NT2/D1 (cell line): ENCODE data around the gene TTC17.

Source experiments
- DNase-seq: peaks from one replicate; pipeline ENCODE4 v3.0.0-alpha.2; 2011; ENCODE audit warnings: low read depth, low spot score
- H3K27me3 ChIP-seq: 2 replicates; pipeline ENCODE4 v1.6.0; 2011; ENCODE audit warnings: mild to moderate bottlenecking; ENCODE audit not compliant: insufficient read length, insufficient read depth
- H3K36me3 ChIP-seq: 2 replicates; pipeline ENCODE4 v1.6.1; 2011; ENCODE audit warnings: mild to moderate bottlenecking, low read length, mixed read lengths; ENCODE audit not compliant: insufficient read depth, insufficient read length
- H3K4me1 ChIP-seq: 2 replicates; pipeline ENCODE4 v1.5.1; 2011; ENCODE audit not compliant: insufficient read depth, insufficient read length
- H3K4me3 ChIP-seq: 2 replicates; pipeline ENCODE4 v1.5.1; 2011; ENCODE audit warnings: low read depth; ENCODE audit not compliant: insufficient read length
- H3K9ac ChIP-seq: 2 replicates; pipeline ENCODE4 v1.6.0; 2011; ENCODE audit warnings: low read depth; ENCODE audit not compliant: insufficient read length
- H3K9me3 ChIP-seq: 2 replicates; pipeline ENCODE4 v1.5.1; 2011; ENCODE audit warnings: mild to moderate bottlenecking, low read length; ENCODE audit not compliant: insufficient read depth
- SUZ12 ChIP-seq: IDR thresholded peaks from 2 replicates; pipeline ENCODE4 v1.6.1; 2011; ENCODE audit not compliant: insufficient read length, insufficient read depth; ENCODE audit errors: extremely low read depth
- YY1 ChIP-seq: IDR thresholded peaks from 2 replicates; pipeline ENCODE4 v1.6.1; 2011; ENCODE audit not compliant: insufficient read length, insufficient read depth
- ZNF274 ChIP-seq: IDR thresholded peaks from 2 replicates; pipeline ENCODE4 v1.6.1; 2011; ENCODE audit warnings: mild to moderate bottlenecking, low read depth, low read length

The TTC17 gene

DNA sequence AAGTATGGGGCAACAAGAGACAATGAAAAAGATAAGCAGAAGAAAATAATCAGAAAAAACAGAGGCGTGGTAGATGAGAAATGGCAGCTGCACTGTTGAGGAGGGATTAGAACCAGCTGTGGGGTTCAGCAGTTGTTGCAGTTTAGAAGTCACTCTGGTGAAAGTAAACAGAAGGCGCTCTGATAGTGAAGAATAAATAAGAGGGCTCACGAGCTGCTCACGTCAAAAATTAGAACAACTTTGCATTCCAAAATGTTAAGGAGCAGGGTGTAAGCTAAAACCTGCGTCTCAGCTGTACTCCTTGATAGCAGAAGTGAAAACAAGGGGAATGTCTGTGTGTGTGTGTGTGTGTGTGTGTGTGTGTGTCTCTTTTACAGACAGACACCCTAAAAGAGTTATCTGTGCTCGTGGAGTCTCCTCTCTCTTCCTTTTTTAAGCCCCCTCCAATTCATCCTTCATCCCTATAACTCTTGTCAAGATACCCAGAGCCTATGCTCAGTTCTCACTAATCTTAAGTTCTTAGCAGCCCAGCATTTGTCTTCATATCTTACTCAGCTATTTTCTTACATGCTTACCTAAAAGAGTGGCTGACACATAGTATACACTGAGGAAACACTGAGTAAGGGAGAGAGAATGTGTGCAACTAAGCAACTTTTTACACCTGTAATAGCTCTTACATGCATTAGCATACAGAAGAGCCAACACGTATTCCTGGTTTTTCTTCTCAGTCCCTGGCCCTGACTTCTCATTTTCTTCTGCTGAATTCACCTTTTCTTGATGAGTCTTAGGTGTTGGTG lies 8.9 kb downstream of the TTC17 start:
- Histone ChIP-seq H3K36me3 (peaks cover 41% of the 10 kb centered on the region), H3K9me3 (no peaks in the 10 kb centered on the region), H3K9ac (no peak overlapping the region), H3K27me3 (no peaks in the 10 kb centered on the region), H3K4me1 (no peaks in the 10 kb centered on the region), H3K4me3 (no peak overlapping the region)
- no peak for DNase-seq
- no peak for TF ChIP-seq YY1
- no peak for TF ChIP-seq ZNF274
- no peak for TF ChIP-seq SUZ12

- Histone ChIP-seq H3K9ac (no peak overlapping the region), H3K9me3 (no peaks in the 10 kb centered on the region), H3K4me3 (no peak overlapping the region), H3K36me3 (peaks cover 28% of the 10 kb centered on the region), H3K27me3 (no peaks in the 10 kb centered on the region), H3K4me1 (no peaks in the 10 kb centered on the region)
- TF ChIP-seq YY1 (no peak), SUZ12 (no peak), ZNF274 (no peak)
- no peak for DNase-seq
Observed at GRCh38 chr11:43376065-43376464, 17.3 kb downstream of the TTC17 start.

DNA sequence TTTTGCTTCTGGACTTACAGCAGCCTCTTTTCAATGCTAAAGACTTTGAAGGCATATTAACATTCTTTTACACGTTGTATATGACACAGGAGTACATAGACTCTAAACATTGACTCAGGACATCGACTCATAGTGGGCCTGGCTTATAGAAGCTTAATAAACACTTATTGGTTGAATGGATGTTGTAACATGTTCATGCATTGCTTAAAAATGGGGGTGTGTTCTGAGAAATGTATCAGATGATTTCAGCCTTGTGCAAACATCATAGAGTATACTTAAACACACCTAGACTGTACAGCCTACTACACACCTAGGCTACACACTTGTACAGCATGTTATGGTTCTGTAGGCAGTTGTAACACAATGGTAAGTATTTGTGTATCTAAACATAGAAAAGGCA lies 17.9 kb downstream of the TTC17 start:
- no peak for DNase-seq
- Histone ChIP-seq H3K4me1 (no peaks in the 10 kb centered on the region), H3K36me3 (peaks cover 28% of the 10 kb centered on the region), H3K27me3 (no peaks in the 10 kb centered on the region), H3K9me3 (no peaks in the 10 kb centered on the region), H3K9ac (no peak overlapping the region), H3K4me3 (no peak overlapping the region)
- TF ChIP-seq ZNF274 (no peak), SUZ12 (no peak), YY1 (no peak)

- Histone ChIP-seq H3K9ac (no peak overlapping the region), H3K4me1 (no peaks in the 10 kb centered on the region), H3K9me3 (no peaks in the 10 kb centered on the region), H3K4me3 (no peak overlapping the region), H3K27me3 (no peaks in the 10 kb centered on the region), H3K36me3 (peaks cover 28% of the 10 kb centered on the region)
- no peak for TF ChIP-seq ZNF274
- no peak for TF ChIP-seq YY1
- no peak for TF ChIP-seq SUZ12
- no peak for DNase-seq
Observed at GRCh38 chr11:43377389-43377788, 18.7 kb downstream of the TTC17 start.

DNA sequence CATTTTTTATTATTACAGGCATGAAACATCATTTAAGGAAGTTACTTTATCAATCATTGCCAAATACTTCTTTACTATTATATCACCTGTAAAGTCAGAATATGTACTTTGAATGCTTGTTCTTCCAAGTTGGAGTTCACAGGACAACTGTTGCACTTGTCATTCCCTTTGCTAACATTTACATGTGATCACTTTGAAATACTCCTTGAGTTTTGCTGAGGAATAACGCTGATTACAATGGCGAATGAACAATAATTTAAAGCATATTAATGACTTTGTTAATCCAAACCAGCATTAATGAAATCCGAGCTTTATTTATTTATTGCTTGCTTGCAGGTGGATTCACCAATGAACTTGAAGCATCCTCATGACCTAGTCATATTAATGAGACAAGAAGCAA lies 20.2 kb downstream of the TTC17 start:
- Histone ChIP-seq H3K4me1 (no peaks in the 10 kb centered on the region), H3K9me3 (no peaks in the 10 kb centered on the region), H3K27me3 (no peaks in the 10 kb centered on the region), H3K36me3 (peaks cover 33% of the 10 kb centered on the region), H3K9ac (no peak overlapping the region), H3K4me3 (no peak overlapping the region)
- TF ChIP-seq ZNF274 (no peak), SUZ12 (no peak), YY1 (no peak)
- no peak for DNase-seq

GRCh38 chr11:43381802-43382201 lies 23.1 kb downstream of the TTC17 start:
- TF ChIP-seq YY1 (no peak), SUZ12 (no peak), ZNF274 (no peak)
- no peaks in the 10 kb centered on the region for H3K4me1 ChIP-seq
- H3K4me3 ChIP-seq: no peak overlapping the region
- no peaks in the 10 kb centered on the region for H3K27me3 ChIP-seq
- DNase-seq: no peak
- H3K9me3 ChIP-seq: no peaks in the 10 kb centered on the region
- H3K36me3 ChIP-seq: peaks cover 45% of the 10 kb centered on the region
- no peak overlapping the region for H3K9ac ChIP-seq

GRCh38 chr11:43382614-43383013 lies 23.9 kb downstream of the TTC17 start:
- no peaks in the 10 kb centered on the region for H3K4me1 ChIP-seq
- H3K9ac ChIP-seq: no peak overlapping the region
- H3K36me3 ChIP-seq: peaks cover 52% of the 10 kb centered on the region
- H3K27me3 ChIP-seq: no peaks in the 10 kb centered on the region
- no peaks in the 10 kb centered on the region for H3K9me3 ChIP-seq
- TF ChIP-seq YY1: no peak
- TF ChIP-seq SUZ12: no peak
- TF ChIP-seq ZNF274: no peak
- no peak for DNase-seq
- H3K4me3 ChIP-seq: no peak overlapping the region

GRCh38 chr11:43384393-43384792 lies 25.7 kb downstream of the TTC17 start:
- TF ChIP-seq ZNF274 (no peak), YY1 (no peak), SUZ12 (no peak)
- H3K4me1 ChIP-seq: no peaks in the 10 kb centered on the region
- H3K27me3 ChIP-seq: no peaks in the 10 kb centered on the region
- H3K4me3 ChIP-seq: no peak overlapping the region
- no peak overlapping the region for H3K9ac ChIP-seq
- no peak for DNase-seq
- H3K9me3 ChIP-seq: no peaks in the 10 kb centered on the region
- peaks cover 55% of the 10 kb centered on the region for H3K36me3 ChIP-seq
